Measurements from ENCODE around the gene NTNG1.
"Not testable (repeated sequence)": the region's sequence is repeated elsewhere in the genome, so short reads cannot be mapped to it uniquely, and the experiment has no call there.

NTNG1 gene

GRCh38 chr1:107229711-107230110 is 88.9 kb downstream of the NTNG1 start:
- Histone ChIP-seq H2AFZ (ENCODE audit: low read length) (no peak overlapping the region), H3K27ac (ENCODE audit: low read length) (no peak overlapping the region), H4K20me1 (ENCODE audit: insufficient read depth, low read length) (no peaks in the 10 kb centered on the region), H3K36me3 (replicated peaks; ENCODE audit: insufficient read depth, low read length) (no peaks in the 10 kb centered on the region), H3K9ac (ENCODE audit: low read length) (no peak overlapping the region), H3K9me2 (replicated peaks; ENCODE audit: insufficient read depth, low read length) (no peaks in the 10 kb centered on the region), H3K9me3 (replicated peaks; ENCODE audit: insufficient read depth, low read length) (no peaks in the 10 kb centered on the region), H3K27me3 (replicated peaks; ENCODE audit: insufficient read depth, low read length) (no peaks in the 10 kb centered on the region), H3K4me3 (ENCODE audit: low read length) (no peak overlapping the region), H3K4me1 (ENCODE audit: low read length) (no peaks in the 10 kb centered on the region), H3F3A (ENCODE audit: insufficient read depth, low read length) (no peaks in the 10 kb centered on the region), H3K79me2 (ENCODE audit: low read length) (no peaks in the 10 kb centered on the region), H3K4me2 (ENCODE audit: low read depth, low read length) (no peak overlapping the region)
- no peak for DNase-seq
- no peak for TF ChIP-seq EZH2 (optimal IDR thresholded peaks at IDR 0.05; ENCODE audit: low read depth, low read length)
- no peak for TF ChIP-seq CTCF (IDR thresholded peaks at IDR 0.05; ENCODE audit: low read length)

- Histone ChIP-seq H3K27ac (ENCODE audit: low read length) (no peak overlapping the region), H3K4me2 (ENCODE audit: low read depth, low read length) (no peak overlapping the region), H3K36me3 (replicated peaks; ENCODE audit: insufficient read depth, low read length) (no peaks in the 10 kb centered on the region), H3K4me3 (ENCODE audit: low read length) (no peak overlapping the region), H3F3A (ENCODE audit: insufficient read depth, low read length) (no peaks in the 10 kb centered on the region), H3K9ac (ENCODE audit: low read length) (no peak overlapping the region), H3K4me1 (ENCODE audit: low read length) (no peaks in the 10 kb centered on the region), H4K20me1 (ENCODE audit: insufficient read depth, low read length) (no peaks in the 10 kb centered on the region), H3K79me2 (ENCODE audit: low read length) (no peaks in the 10 kb centered on the region), H2AFZ (ENCODE audit: low read length) (no peak overlapping the region), H3K27me3 (replicated peaks; ENCODE audit: insufficient read depth, low read length) (no peaks in the 10 kb centered on the region), H3K9me2 (replicated peaks; ENCODE audit: insufficient read depth, low read length) (no peaks in the 10 kb centered on the region), H3K9me3 (replicated peaks; ENCODE audit: insufficient read depth, low read length) (no peaks in the 10 kb centered on the region)
- TF ChIP-seq EZH2 (optimal IDR thresholded peaks at IDR 0.05; ENCODE audit: low read depth, low read length) (no peak), EZH2phosphoT487 (IDR thresholded peaks at IDR 0.05; ENCODE audit: low read length) (no peak)
- no peak for DNase-seq
Observed at GRCh38 chr1:107230121-107230520, 89.3 kb downstream of the NTNG1 start.

GRCh38 chr1:107231291-107231690 is 90.5 kb downstream of the NTNG1 start:
- Histone ChIP-seq H3F3A (ENCODE audit: insufficient read depth, low read length) (no peaks in the 10 kb centered on the region), H3K4me2 (ENCODE audit: low read depth, low read length) (no peak overlapping the region), H3K27ac (ENCODE audit: low read length) (no peak overlapping the region), H3K4me1 (ENCODE audit: low read length) (no peaks in the 10 kb centered on the region), H3K9ac (ENCODE audit: low read length) (no peak overlapping the region), H4K20me1 (ENCODE audit: insufficient read depth, low read length) (no peaks in the 10 kb centered on the region), H3K36me3 (replicated peaks; ENCODE audit: insufficient read depth, low read length) (no peaks in the 10 kb centered on the region), H3K79me2 (ENCODE audit: low read length) (no peaks in the 10 kb centered on the region), H3K27me3 (replicated peaks; ENCODE audit: insufficient read depth, low read length) (no peaks in the 10 kb centered on the region), H3K9me2 (replicated peaks; ENCODE audit: insufficient read depth, low read length) (no peaks in the 10 kb centered on the region), H3K4me3 (ENCODE audit: low read length) (no peak overlapping the region), H3K9me3 (replicated peaks; ENCODE audit: insufficient read depth, low read length) (no peaks in the 10 kb centered on the region), H2AFZ (ENCODE audit: low read length) (no peak overlapping the region)
- DNase-seq = no peak
- no peak for TF ChIP-seq EZH2 (optimal IDR thresholded peaks at IDR 0.05; ENCODE audit: low read depth, low read length)
- no peak for TF ChIP-seq EZH2phosphoT487 (IDR thresholded peaks at IDR 0.05; ENCODE audit: low read length)
- no peak for TF ChIP-seq CTCF (IDR thresholded peaks at IDR 0.05; ENCODE audit: low read length)

- Histone ChIP-seq H3K9me3 (replicated peaks; ENCODE audit: insufficient read depth, low read length) (no peaks in the 10 kb centered on the region), H3K79me2 (ENCODE audit: low read length) (no peaks in the 10 kb centered on the region), H3K36me3 (replicated peaks; ENCODE audit: insufficient read depth, low read length) (no peaks in the 10 kb centered on the region), H3K9me2 (replicated peaks; ENCODE audit: insufficient read depth, low read length) (no peaks in the 10 kb centered on the region), H3K27me3 (replicated peaks; ENCODE audit: insufficient read depth, low read length) (no peaks in the 10 kb centered on the region), H3K4me1 (ENCODE audit: low read length) (no peaks in the 10 kb centered on the region), H3F3A (ENCODE audit: insufficient read depth, low read length) (no peaks in the 10 kb centered on the region), H3K9ac (ENCODE audit: low read length) (no peak overlapping the region), H3K4me3 (ENCODE audit: low read length) (no peak overlapping the region), H2AFZ (ENCODE audit: low read length) (no peak overlapping the region), H3K27ac (ENCODE audit: low read length) (no peak overlapping the region), H3K4me2 (ENCODE audit: low read depth, low read length) (no peak overlapping the region), H4K20me1 (ENCODE audit: insufficient read depth, low read length) (no peaks in the 10 kb centered on the region)
- no peak for DNase-seq
- no peak for TF ChIP-seq EZH2 (optimal IDR thresholded peaks at IDR 0.05; ENCODE audit: low read depth, low read length)
- TF ChIP-seq EZH2phosphoT487 (IDR thresholded peaks at IDR 0.05; ENCODE audit: low read length) = no peak
- TF ChIP-seq CTCF (IDR thresholded peaks at IDR 0.05; ENCODE audit: low read length) = no peak
Observed at GRCh38 chr1:107232426-107232825, 91.6 kb downstream of the NTNG1 start.

GRCh38 chr1:107236760-107237159 is 95.9 kb downstream of the NTNG1 start:
- H3K4me2 ChIP-seq (ENCODE audit: low read depth, low read length); H3K27me3 ChIP-seq (replicated peaks; ENCODE audit: insufficient read depth, low read length); H3F3A ChIP-seq (ENCODE audit: insufficient read depth, low read length); H3K27ac ChIP-seq (ENCODE audit: low read length); H4K20me1 ChIP-seq (ENCODE audit: insufficient read depth, low read length); H3K9me3 ChIP-seq (replicated peaks; ENCODE audit: insufficient read depth, low read length); H2AFZ ChIP-seq (ENCODE audit: low read length); H3K4me1 ChIP-seq (ENCODE audit: low read length); DNase-seq; H3K9me2 ChIP-seq (replicated peaks; ENCODE audit: insufficient read depth, low read length); H3K79me2 ChIP-seq (ENCODE audit: low read length); H3K9ac ChIP-seq (ENCODE audit: low read length); H3K4me3 ChIP-seq (ENCODE audit: low read length); H3K36me3 ChIP-seq (replicated peaks; ENCODE audit: insufficient read depth, low read length): not testable (repeated sequence)

All from MM.1S (cell line).